DMS79 treated with DMSO at 0.1 percent for 48 hours (cell line): ENCODE measurements around the gene DCLRE1B.
"Not testable (repeated sequence)": the region's sequence is repeated elsewhere in the genome, so short reads cannot be mapped to it uniquely, and the experiment has no call there.

ENCODE experiments used
- DNase-seq: peaks from one replicate; lab custom pipeline; 2025; lab: John Stamatoyannopoulos, UW

The DCLRE1B gene

GRCh38 chr1:113948151-113948550, 43.0 kb downstream of the DCLRE1B start:
- not testable (repeated sequence) for DNase-seq

GRCh38 chr1:113949007-113949406, 43.9 kb downstream of the DCLRE1B start:
- no peak for DNase-seq

- DNase-seq, result no peak
These were observed 45.8 kb downstream of the DCLRE1B start for GRCh38 chr1:113950908-113951307.

GRCh38 chr1:113951719-113952118, 46.6 kb downstream of the DCLRE1B start:
- DNase-seq, result no peak

GRCh38 chr1:113957984-113958383, 52.9 kb downstream of the DCLRE1B start:
- no peak for DNase-seq

- DNase-seq, result no peak
These were observed 53.6 kb downstream of the DCLRE1B start for GRCh38 chr1:113958691-113959090.

GRCh38 chr1:113963281-113963906, 58.3 kb downstream of the DCLRE1B start:
- no peak for DNase-seq
